Right hindlimb (tissue), 1 donor: Measurements from ENCODE around the gene GP1BA.

Source experiments
- DNase-seq: peaks from one replicate; pipeline ENCODE4 v3.0.0-alpha.2; 2018

GP1BA gene

DNA sequence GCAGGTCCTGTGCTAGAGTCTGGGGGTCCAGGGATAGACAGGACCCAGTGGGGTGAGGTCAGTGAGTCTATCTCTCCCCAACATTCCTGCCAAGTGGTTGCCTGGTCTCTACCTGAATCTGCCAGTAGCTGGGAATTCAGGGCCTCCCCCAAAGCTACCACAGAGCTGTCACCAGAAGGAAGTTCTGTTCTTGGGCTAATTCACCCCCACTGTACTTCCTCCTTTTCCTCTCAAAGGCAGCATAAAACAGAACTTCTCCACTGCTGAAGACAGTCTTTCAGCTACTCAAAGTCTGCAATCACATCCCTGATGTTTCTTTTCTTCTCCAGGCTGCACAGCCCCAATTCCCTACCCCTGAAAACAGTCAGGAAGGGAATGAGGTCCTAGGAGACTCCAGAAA is 46.6 kb downstream of the GP1BA start:
- no peak for DNase-seq

DNA sequence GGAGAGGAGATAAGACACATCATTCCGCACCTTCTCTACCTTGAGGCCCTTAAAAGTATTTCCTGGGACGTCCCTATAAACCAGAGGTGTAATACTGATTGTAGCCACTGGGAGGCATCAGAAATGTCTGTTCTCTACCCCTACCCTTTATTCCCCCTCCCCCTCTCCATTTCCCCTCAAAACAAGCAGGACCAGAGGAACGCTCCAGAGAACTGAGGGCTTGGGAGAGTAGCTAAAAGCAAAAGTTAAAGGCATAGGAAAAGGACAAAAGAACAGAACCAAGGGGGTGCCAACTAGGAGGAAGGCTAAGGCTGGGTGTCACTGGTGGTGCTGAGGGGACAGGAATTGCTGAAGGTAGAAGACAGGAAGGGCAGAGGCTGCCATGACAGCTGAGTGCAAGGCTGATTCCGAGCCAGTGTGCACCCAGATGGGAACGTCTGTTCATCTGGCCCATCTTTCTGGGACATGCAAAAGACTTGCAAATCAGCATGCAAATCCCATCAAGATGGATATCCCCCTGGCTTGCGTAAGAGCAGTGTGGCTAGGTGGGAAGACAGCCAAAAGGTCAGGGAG is 48.7 kb downstream of the GP1BA start:
- DNase-seq: no peak

DNA sequence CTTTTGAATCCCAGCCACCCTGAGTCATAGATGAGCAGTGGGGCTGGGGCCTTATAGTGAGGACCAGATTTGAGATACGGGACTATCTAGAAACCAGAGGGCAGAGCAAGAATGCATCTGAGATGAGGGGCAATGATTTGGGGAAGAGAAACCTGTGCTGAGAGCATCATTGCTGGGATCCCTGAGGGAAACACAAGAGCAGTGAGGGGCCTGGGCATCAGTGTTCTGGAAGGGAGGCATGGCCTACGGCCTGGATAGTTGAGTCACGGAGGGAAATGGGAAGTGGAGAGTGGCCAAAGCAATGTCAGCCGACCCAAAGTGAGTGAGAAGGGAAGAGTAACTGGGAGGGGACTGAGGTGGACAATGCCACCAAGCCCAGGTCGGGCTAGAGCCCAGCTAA is 50.2 kb downstream of the GP1BA start:
- no peak for DNase-seq
